Activated CD8-positive, alpha-beta T cell treated with anti-CD3 and anti-CD28 coated beads, Interleukin-2, amount 10 ng/mL, durations not matched to agents 7 days and 5 days (primary cell): ENCODE measurements around the gene SEC24D. TPM values are rescaled to one million over a fixed set of nuclear protein-coding genes. Genes with fewer than 3 reads are reported as not detected.
"Not testable (repeated sequence)": the region's sequence is repeated elsewhere in the genome, so short reads cannot be mapped to it uniquely, and the experiment has no call there.

Experiments
- ATAC-seq: fragments of 150-1000 bp; cut with Tn5 transposase; one replicate; pipeline ENCODE4 v1.10.0; 2021; ENCODE audit warnings: moderate library complexity
- CTCF ChIA-PET: fragments of 350-600 bp; sonication (Branson Sonifier 250); formaldehyde crosslinking; loops from one replicate; lab custom pipeline; 2021; ENCODE audit warnings: antibody characterized with exemption; lab: Charles Lee
- POLR2A ChIA-PET: fragments of 350-600 bp; sonication (Branson Sonifier 250); formaldehyde crosslinking; loops from one replicate; lab custom pipeline; 2021; ENCODE audit warnings: antibody characterized with exemption; lab: Charles Lee
- DNase-seq: peaks from one replicate; pipeline ENCODE4 v3.0.0-alpha.2; 2020
- H3K27ac Mint-ChIP-seq: one replicate; pipeline ENCODE4 v1.8.0; 2021; ENCODE audit warnings: mild to moderate bottlenecking, mixed read lengths
- H3K27me3 Mint-ChIP-seq: one replicate; pipeline ENCODE4 v1.8.0; 2021; ENCODE audit warnings: low read depth, mixed read lengths
- H3K36me3 Mint-ChIP-seq: one replicate; pipeline ENCODE4 v1.8.0; 2021; ENCODE audit warnings: low read depth, mixed read lengths
- H3K4me1 Mint-ChIP-seq: one replicate; pipeline ENCODE4 v1.8.0; 2021; ENCODE audit warnings: low read depth, mixed read lengths
- H3K4me3 Mint-ChIP-seq: one replicate; pipeline ENCODE4 v1.8.0; 2021; ENCODE audit warnings: mild to moderate bottlenecking, mixed read lengths
- H3K9me3 Mint-ChIP-seq: one replicate; pipeline ENCODE4 v1.8.0; 2022; ENCODE audit warnings: mixed read lengths; ENCODE audit not compliant: insufficient read depth
- total RNA-seq, 2 experiments: library from RNA; stranded (reverse); gene quantifications; one replicate each; pipeline ENCODE4 v1.2.3, GENCODE V29; 2021

Gene SEC24D
- total RNA-seq, 2 experiments from 2014 or later: 29.5 to 32.7 TPM

DNA sequence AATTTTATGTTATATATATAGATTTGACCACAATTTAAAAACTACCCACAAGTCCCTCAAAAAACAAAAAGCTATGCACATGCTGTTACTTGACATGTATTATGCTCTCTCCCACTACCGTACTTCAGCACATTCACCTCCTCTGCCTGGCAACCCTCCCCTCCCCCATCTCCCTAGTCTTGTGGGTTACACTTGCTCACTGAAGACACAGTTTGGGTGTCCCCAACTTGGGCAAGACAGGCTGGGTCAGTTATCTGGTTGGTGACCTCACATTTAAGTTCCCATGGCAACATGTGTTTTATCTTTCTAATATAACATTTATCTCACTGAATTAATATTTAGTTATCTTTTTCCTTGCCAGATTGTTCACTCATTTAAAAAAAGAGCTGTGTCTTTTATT, 32.7 kb downstream of the SEC24D start:
- no peak for ATAC-seq
- Mint-ChIP-seq H3K27ac (no peak overlapping the region), H3K36me3 (peaks cover 30% of the 10 kb centered on the region), H3K4me1 (no peaks in the 10 kb centered on the region), H3K9me3 (no peaks in the 10 kb centered on the region), H3K4me3 (no peak overlapping the region), H3K27me3 (no peaks in the 10 kb centered on the region)
- POLR2A ChIA-PET: no interaction called here
- no peak for DNase-seq
- CTCF ChIA-PET: no interaction called here

DNA sequence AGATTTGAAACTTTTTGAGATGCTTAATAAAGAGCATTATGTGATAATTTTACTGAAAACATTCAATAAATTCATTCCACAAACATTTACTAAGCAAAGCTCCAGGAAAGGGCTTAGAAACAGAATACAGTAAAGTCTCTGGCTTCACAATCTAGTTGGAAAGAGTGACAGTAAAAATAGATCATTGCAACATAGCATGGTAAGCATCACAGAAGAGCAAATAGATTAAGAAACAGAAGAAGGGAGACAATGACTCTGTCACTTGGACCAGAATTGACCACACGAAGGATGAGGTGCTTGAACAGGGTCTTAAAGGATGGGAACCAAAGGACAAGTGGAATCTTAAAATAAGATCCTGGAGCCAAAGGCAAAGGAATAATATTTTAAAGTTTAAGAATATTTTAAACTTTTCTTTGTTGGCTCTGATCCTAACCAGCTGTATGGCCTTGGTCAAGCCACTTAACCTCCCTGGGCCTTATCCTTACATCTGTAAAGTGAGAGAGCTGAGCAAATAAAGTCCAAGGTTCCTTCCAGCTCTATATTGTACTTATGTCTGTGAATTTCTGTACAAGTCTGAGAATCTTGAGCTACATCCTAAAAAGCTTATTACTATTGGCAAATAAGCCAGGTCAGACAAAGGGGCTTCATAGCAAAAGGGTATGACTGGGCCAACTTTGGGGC, 33.9 kb downstream of the SEC24D start:
- DNase-seq (no peak), ATAC-seq (no peak)
- Mint-ChIP-seq H3K4me1 (no peaks in the 10 kb centered on the region), H3K27me3 (no peaks in the 10 kb centered on the region), H3K9me3 (no peaks in the 10 kb centered on the region), H3K27ac (no peak overlapping the region), H3K36me3 (peaks cover 29% of the 10 kb centered on the region), H3K4me3 (no peak overlapping the region)
- ChIA-PET POLR2A (no interaction called here), CTCF (interaction anchor here (0.7 kb wide), 1 partner anchor 49 kb away, joined by 3 read pairs; no protein-coding TSS in a partner anchor)

DNA sequence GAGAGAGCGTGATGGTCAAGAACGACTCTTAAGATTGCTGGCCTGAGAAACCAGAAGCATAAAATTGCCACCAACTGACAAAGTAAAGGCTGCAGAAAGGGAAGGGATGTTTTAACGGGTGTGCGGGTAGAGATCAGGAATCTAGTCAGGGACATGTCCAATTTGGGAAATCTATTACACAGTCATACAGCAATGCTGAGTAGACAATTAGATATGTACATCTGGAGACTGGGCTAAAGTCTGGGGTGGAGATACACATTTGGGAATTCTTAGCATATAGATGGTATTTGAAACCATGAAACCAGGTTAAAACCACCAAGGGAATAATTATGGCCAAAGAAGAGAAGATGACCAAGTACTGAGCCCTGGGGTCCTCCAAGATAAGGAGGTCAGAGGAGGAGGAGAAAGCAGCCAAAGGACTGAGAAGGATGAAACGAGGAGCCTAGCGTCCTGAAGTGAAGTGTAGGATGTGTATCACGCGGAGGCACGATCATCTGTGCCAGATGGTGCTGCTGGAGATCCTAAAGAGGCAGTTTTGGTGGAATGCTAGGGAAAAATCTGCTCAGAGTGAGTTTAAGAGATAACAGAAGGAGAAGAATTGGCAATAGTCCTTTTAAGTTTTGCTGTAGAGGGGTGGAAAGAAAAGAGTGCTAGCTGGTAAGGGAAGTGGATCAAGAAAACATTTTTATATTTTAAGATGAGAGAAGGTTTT, 36.5 kb downstream of the SEC24D start:
- Mint-ChIP-seq H3K36me3 (peaks cover 35% of the 10 kb centered on the region), H3K4me3 (no peak overlapping the region), H3K4me1 (no peaks in the 10 kb centered on the region), H3K9me3 (no peaks in the 10 kb centered on the region), H3K27ac (no peak overlapping the region), H3K27me3 (no peaks in the 10 kb centered on the region)
- ChIA-PET CTCF (no interaction called here), POLR2A (no interaction called here)
- ATAC-seq: no peak
- no peak for DNase-seq

DNA sequence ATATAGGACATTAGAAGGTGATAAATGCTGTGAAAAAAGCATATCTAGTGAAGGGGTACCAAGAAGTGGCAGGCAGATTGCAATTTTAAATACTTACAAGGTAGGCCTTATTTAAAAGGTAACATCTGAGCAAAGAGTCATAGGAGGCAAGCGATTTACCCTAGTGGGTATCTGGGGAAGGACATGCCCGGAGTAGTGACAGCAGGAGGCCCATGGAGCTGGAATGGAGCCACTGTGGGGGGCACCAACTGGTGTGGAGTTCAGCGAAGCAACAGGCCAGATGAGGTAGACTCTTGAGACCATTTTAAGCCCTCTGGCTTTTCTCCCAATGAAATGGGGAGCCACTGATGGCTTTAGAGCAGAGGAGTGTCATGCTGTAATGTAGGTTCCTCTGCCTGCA, 37.3 kb downstream of the SEC24D start:
- Mint-ChIP-seq H3K36me3 (peaks cover 35% of the 10 kb centered on the region), H3K27me3 (no peaks in the 10 kb centered on the region), H3K27ac (no peak overlapping the region), H3K9me3 (no peaks in the 10 kb centered on the region), H3K4me3 (no peak overlapping the region), H3K4me1 (no peaks in the 10 kb centered on the region)
- ATAC-seq: no peak
- POLR2A ChIA-PET: no interaction called here
- CTCF ChIA-PET: no interaction called here
- no peak for DNase-seq

DNA sequence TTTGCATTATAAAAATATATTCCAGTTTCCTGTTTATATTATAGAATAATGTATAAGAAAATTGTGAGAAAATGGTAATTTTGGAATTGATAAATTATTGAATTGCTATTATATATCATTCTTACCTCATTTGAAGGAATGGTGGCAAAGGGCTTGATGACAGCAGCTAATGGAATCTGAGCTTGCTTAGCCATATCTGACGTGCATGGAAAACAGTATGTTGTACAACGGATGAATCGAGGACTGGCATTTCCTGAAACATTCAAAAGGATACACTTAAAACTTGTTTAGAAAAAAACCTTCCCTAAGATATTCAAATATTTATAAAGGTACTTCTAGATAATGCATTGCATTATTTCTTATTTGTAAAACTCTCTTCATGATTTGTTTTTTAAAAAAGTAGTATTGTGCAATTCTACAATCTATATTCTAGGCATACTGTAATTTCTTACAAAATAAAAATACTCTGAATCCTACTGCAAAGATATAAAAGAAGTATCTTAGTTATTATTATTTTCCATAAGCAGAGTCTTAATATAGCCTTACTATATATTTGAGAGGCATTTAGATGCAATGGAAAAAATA, 38.3 kb downstream of the SEC24D start:
- no peak for ATAC-seq
- H3K4me1 Mint-ChIP-seq: no peaks in the 10 kb centered on the region
- no peak overlapping the region for H3K27ac Mint-ChIP-seq
- ChIA-PET CTCF (no interaction called here), POLR2A (no interaction called here)
- H3K36me3 Mint-ChIP-seq: peaks cover 35% of the 10 kb centered on the region
- DNase-seq: no peak
- H3K9me3 Mint-ChIP-seq: no peaks in the 10 kb centered on the region
- H3K27me3 Mint-ChIP-seq: no peaks in the 10 kb centered on the region
- H3K4me3 Mint-ChIP-seq: no peak overlapping the region

DNA sequence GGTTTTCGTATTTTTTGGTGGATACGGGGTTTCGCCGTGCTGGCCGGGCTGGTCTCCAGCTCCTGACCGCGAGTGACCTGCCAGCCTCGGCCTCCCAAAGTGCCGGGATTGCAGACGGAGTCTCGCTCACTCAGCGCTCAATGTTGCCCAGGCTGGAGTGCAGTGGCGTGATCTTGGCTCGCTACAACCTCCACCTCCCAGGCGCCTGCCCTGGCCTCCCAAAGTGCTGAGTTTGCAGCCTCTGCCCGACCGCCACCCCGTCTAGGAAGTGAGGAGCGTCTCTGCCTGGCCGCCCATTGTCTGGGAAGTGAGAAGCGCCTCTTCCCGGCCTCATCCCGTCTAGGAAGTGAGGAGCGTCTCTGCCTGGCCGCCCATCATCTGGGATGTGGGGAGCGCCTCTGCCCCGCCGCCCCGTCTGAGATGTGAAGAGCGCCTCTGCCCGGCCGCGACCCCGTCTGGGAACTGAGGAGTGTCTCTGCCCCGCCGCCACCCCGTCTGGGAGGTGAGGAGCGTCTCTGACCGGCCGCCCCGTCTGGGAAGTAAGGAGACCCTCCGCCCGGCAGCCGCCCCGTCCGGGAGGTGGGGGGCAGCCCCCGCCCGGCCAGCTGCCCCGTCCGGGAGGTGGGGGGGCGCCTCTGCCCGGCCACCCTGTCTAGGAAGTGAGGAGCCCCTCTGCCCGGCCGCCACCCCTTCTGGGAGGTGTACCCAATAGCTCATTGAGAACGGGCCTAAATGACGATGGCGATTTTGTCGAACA, 44.1 kb downstream of the SEC24D start:
- H3K4me1 Mint-ChIP-seq, H3K27ac Mint-ChIP-seq, H3K4me3 Mint-ChIP-seq, ATAC-seq, POLR2A ChIA-PET, CTCF ChIA-PET, DNase-seq, H3K9me3 Mint-ChIP-seq, H3K27me3 Mint-ChIP-seq: not testable (repeated sequence)
- peaks cover 20% of the 10 kb centered on the region for H3K36me3 Mint-ChIP-seq

DNA sequence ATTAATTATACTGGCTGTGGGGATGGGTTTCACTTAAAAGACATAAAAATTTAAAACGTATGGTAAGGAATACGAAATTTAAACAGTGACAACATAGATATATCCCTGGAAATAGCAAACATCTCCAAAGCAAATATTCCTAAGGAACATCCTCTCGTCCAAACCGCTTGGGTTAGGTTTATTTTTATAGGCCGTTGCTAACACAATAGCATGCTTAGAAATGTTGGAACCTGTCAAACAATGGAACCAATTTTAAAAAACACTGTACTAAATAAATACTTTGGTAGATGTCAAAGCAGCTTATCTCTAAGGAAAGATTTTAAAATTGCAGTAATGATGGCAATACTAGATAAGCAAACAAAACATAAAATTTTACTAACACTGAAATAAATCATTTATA, 45.4 kb downstream of the SEC24D start:
- DNase-seq (no peak), ATAC-seq (no peak)
- CTCF ChIA-PET: interaction anchor here (1.5 to 1.6 kb wide), 2 partner anchors 18 to 75 kb away, joined by 3 to 4 read pairs; no protein-coding TSS in a partner anchor
- Mint-ChIP-seq H3K27ac (no peak overlapping the region), H3K4me3 (no peak overlapping the region), H3K36me3 (peaks cover 10% of the 10 kb centered on the region), H3K27me3 (no peaks in the 10 kb centered on the region), H3K4me1 (no peaks in the 10 kb centered on the region), H3K9me3 (no peaks in the 10 kb centered on the region)
- POLR2A ChIA-PET: no interaction called here

DNA sequence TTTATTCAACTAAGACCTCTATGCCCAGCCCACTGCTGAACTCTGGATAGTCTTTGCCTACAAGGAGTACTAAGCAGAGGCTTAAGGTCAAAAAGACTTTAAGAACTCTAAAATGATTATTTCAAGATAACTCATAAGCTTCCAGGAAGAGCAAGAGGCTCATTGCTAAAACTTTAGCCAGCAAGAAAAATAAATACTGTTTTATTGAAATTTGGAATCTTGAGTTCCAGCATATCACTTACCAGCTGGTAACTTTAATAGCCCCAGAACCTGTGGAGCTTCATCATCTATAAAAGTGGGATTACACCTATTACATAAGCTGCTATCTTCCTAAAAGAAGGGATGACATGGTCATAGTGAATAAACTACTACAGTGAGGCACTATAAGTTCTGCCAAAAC, 47.0 kb downstream of the SEC24D start:
- H3K27ac Mint-ChIP-seq: no peak overlapping the region
- H3K4me3 Mint-ChIP-seq: no peak overlapping the region
- H3K9me3 Mint-ChIP-seq: no peaks in the 10 kb centered on the region
- ChIA-PET POLR2A (no interaction called here), CTCF (interaction anchor here (1.2 to 1.6 kb wide), 3 partner anchors 17 to 76 kb away, joined by 3 to 4 read pairs (median 3); no protein-coding TSS in a partner anchor)
- DNase-seq (no peak), ATAC-seq (no peak)
- H3K36me3 Mint-ChIP-seq: peaks cover 5% of the 10 kb centered on the region
- no peaks in the 10 kb centered on the region for H3K4me1 Mint-ChIP-seq
- no peaks in the 10 kb centered on the region for H3K27me3 Mint-ChIP-seq

DNA sequence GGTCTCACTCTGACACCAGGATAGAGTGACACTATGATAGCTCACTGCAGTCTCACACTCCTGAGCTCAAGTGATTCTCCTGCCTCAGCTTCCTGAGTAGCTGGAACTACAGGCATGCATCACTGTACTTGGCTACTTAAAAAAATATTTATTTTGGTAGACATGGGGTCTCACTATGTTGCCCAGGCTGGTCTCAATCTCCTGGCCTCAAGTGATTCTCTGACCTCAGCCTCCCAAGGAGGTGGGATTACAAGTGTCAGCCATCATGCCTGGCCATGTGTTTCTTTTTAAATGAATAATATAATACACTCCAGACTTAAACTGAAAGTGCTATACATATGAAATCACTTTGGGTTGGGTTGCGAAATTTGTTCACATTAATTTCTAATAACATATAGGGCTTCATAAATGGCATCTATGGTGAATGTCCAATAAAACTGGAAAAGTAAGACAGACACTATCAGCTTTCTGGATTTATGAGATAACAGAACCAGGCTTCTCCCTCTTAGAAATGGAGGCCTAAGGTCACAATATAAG, 48.0 kb downstream of the SEC24D start:
- Mint-ChIP-seq H3K4me3 (no peak overlapping the region), H3K27ac (no peak overlapping the region), H3K36me3 (peaks cover 9% of the 10 kb centered on the region), H3K4me1 (no peaks in the 10 kb centered on the region), H3K27me3 (no peaks in the 10 kb centered on the region), H3K9me3 (no peaks in the 10 kb centered on the region)
- no peak for DNase-seq
- CTCF ChIA-PET: no interaction called here
- no peak for ATAC-seq
- POLR2A ChIA-PET: no interaction called here

DNA sequence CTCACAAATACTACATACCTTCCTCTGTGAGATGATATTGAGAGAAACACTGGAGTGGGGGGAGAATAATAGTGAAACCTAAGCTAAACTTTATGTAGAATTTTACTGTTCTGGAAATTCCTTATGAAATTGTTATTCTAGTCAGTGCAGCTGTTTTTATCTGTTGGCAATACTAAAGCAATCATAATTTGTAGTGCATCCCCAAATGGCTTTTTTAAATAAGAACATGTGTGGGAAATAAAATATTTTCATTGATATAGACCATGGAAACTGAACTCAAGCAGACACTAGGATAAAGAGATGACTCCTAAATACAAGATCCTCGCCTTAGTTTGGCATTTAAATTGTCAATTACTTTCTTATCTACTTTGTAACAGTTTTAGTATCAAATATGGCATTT, 51.1 kb downstream of the SEC24D start:
- POLR2A ChIA-PET: no interaction called here
- Mint-ChIP-seq H3K36me3 (peaks cover 16% of the 10 kb centered on the region), H3K27me3 (no peaks in the 10 kb centered on the region), H3K9me3 (no peaks in the 10 kb centered on the region), H3K27ac (no peak overlapping the region), H3K4me1 (no peaks in the 10 kb centered on the region), H3K4me3 (no peak overlapping the region)
- DNase-seq (no peak), ATAC-seq (no peak)
- CTCF ChIA-PET: interaction anchor here (0.7 to 1.5 kb wide), 3 partner anchors 13 to 80 kb away, joined by 3 to 4 read pairs (median 4); no protein-coding TSS in a partner anchor

DNA sequence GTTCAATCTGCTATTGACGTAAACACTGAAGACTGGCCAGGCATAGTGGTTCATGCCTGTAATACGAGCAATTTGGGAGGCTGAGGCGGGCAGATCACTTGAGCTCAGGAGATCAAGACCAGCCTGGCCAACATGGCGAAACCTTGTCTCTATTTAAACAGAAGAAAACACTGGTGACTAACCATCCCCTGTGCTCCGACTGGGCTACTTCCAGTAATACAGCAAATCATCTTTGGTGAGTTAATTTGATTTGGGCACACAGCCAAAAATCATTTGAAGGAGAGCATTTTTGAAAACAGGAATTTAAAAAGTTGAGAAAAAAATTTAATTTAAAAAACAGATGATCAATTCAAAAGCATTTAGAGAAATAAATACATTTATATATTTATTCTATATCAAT, 52.0 kb downstream of the SEC24D start:
- H3K4me3 Mint-ChIP-seq: no peak overlapping the region
- DNase-seq (no peak), ATAC-seq (no peak)
- no peaks in the 10 kb centered on the region for H3K9me3 Mint-ChIP-seq
- ChIA-PET CTCF (interaction anchor here (0.9 kb wide), 1 partner anchor 12 kb away, joined by 5 read pairs; no protein-coding TSS in a partner anchor), POLR2A (no interaction called here)
- H3K36me3 Mint-ChIP-seq: peaks cover 16% of the 10 kb centered on the region
- H3K27me3 Mint-ChIP-seq: no peaks in the 10 kb centered on the region
- H3K4me1 Mint-ChIP-seq: no peaks in the 10 kb centered on the region
- no peak overlapping the region for H3K27ac Mint-ChIP-seq
